GM18858 (cell line): ENCODE data around the gene LCLAT1.
"Not testable (repeated sequence)": the region's sequence is repeated elsewhere in the genome, so short reads cannot be mapped to it uniquely, and the experiment has no call there.

ENCODE experiments used
- ATAC-seq: cut with Tn5 transposase; IDR thresholded peaks from one replicate; pipeline ENCODE4 v1.9.1; 2021; ENCODE audit not compliant: unreplicated experiment

Gene LCLAT1

GRCh38 chr2:30583204-30583749, 136.2 kb downstream of the LCLAT1 start:
- no peak for ATAC-seq

- no peak for ATAC-seq
These were observed 137.1 kb downstream of the LCLAT1 start for GRCh38 chr2:30584116-30584515.

- ATAC-seq = no peak
These were observed 141.9 kb downstream of the LCLAT1 start for GRCh38 chr2:30588994-30589393.

- no peak for ATAC-seq
These were observed 143.4 kb downstream of the LCLAT1 start for GRCh38 chr2:30590407-30590806.

GRCh38 chr2:30591186-30591585, 144.1 kb downstream of the LCLAT1 start:
- no peak for ATAC-seq

- ATAC-seq = no peak
These were observed 154.3 kb downstream of the LCLAT1 start for GRCh38 chr2:30601375-30601774.

GRCh38 chr2:30605197-30605596, 158.2 kb downstream of the LCLAT1 start:
- no peak for ATAC-seq

- no peak for ATAC-seq
These were observed 161.6 kb downstream of the LCLAT1 start for GRCh38 chr2:30608643-30609042.

- ATAC-seq = no peak
These were observed 164.5 kb downstream of the LCLAT1 start for GRCh38 chr2:30611583-30611982.

GRCh38 chr2:30612371-30612770, 165.3 kb downstream of the LCLAT1 start:
- no peak for ATAC-seq

- no peak for ATAC-seq
These were observed 166.0 kb downstream of the LCLAT1 start for GRCh38 chr2:30613001-30613400.

- ATAC-seq = not testable (repeated sequence)
These were observed 167.2 kb downstream of the LCLAT1 start for GRCh38 chr2:30614227-30614626.

GRCh38 chr2:30615926-30616325, 168.9 kb downstream of the LCLAT1 start:
- ATAC-seq = no peak

- ATAC-seq = no peak
These were observed 173.1 kb downstream of the LCLAT1 start for GRCh38 chr2:30620102-30620501.

GRCh38 chr2:30621836-30622235, 174.8 kb downstream of the LCLAT1 start:
- no peak for ATAC-seq

GRCh38 chr2:30622452-30622851, 175.4 kb downstream of the LCLAT1 start:
- no peak for ATAC-seq

- no peak for ATAC-seq
These were observed 178.2 kb downstream of the LCLAT1 start for GRCh38 chr2:30625276-30625675.

GRCh38 chr2:30625701-30626100, 178.7 kb downstream of the LCLAT1 start:
- ATAC-seq = no peak

- ATAC-seq = no peak
These were observed 179.4 kb downstream of the LCLAT1 start for GRCh38 chr2:30626397-30626796.

- no peak for ATAC-seq
These were observed 180.1 kb downstream of the LCLAT1 start for GRCh38 chr2:30627151-30627550.

- no peak for ATAC-seq
These were observed 181.3 kb downstream of the LCLAT1 start for GRCh38 chr2:30628341-30628740.

- no peak for ATAC-seq
These were observed 182.8 kb downstream of the LCLAT1 start for GRCh38 chr2:30629866-30630265.

- ATAC-seq = peak; percentile 56
These were observed 184.1 kb downstream of the LCLAT1 start for GRCh38 chr2:30631051-30631671.
